SK-N-SH (cell line): Measurements from ENCODE around the gene MICAL2. TPM values are rescaled to one million over a fixed set of nuclear protein-coding genes. Genes with fewer than 3 reads are reported as not detected.

Experiments used
- CTCF ChIA-PET: fragments of 300-600, 350-600 bp; formaldehyde crosslinking; extraction: SDS; loops from one replicate; lab custom pipeline; 2021; lab: Yijun Ruan, JAX
- POLR2A ChIA-PET: fragments of 350-600 bp; sonication (Branson Sonifier 250); formaldehyde crosslinking; extraction: SDS; loops from one replicate; lab custom pipeline; 2020; ENCODE audit warnings: antibody characterized with exemption, inconsistent platforms; lab: Yijun Ruan, JAX
- DNase-seq: peaks from one replicate; pipeline ENCODE4 v3.0.0; 2012
- H2AFZ ChIP-seq: fragments of 200-600 bp; sonication (generic); 2 replicates; pipeline ENCODE4 v1.8.1; 2016; ENCODE audit warnings: antibody characterized with exemption, mild to moderate bottlenecking, low read depth
- H3F3A ChIP-seq: fragments of 200-600 bp; sonication (generic); replicated peaks from 2 replicates; pipeline ENCODE3; 2016; ENCODE audit warnings: antibody characterized with exemption, mild to moderate bottlenecking; ENCODE audit not compliant: insufficient read depth
- H3K27ac ChIP-seq, 2 experiments: fragments of 200-500 bp in 1 of 2; fragments of 200-600 bp in 1 of 2; sonication (Bioruptor generic) in 1 of 2; sonication (generic), shearing (Covaris generic) in 1 of 2; 2 replicates each; pipeline versions ENCODE4 v1.5.1 to v1.6.1; 2014 to 2016; ENCODE audit warnings: low read depth in 2 of 2, inconsistent platforms in 1 of 2, low read length in 1 of 2, mild to moderate bottlenecking in 1 of 2, mixed read lengths in 1 of 2
- H3K27me3 ChIP-seq: fragments of 200-600 bp; sonication (generic), shearing (Covaris generic); 2 replicates; pipeline ENCODE4 v1.6.1; 2016; ENCODE audit warnings: mixed run types; ENCODE audit not compliant: insufficient read depth
- H3K36me3 ChIP-seq, 2 experiments: fragments of 200-500 bp in 1 of 2; fragments of 200-600 bp in 1 of 2; sonication (Bioruptor generic) in 1 of 2; sonication (generic) in 1 of 2; replicated peaks in 1 of 2; 2 replicates each; pipeline versions ENCODE3 to v1.5.1; 2014 to 2016; ENCODE audit warnings: low read length in 1 of 2, mild to moderate bottlenecking in 1 of 2; ENCODE audit not compliant: insufficient read depth in 2 of 2, control insufficient read depth in 1 of 2
- H3K4me1 ChIP-seq, 2 experiments: fragments of 200-500 bp in 1 of 2; fragments of 200-600 bp in 1 of 2; sonication (Bioruptor generic) in 1 of 2; sonication (generic), shearing (Covaris generic) in 1 of 2; 2 replicates each; pipeline versions ENCODE4 v1.5.1 to v1.6.1; 2014 to 2016; ENCODE audit warnings: low read depth in 1 of 2, low read length in 1 of 2, mixed run types in 1 of 2; ENCODE audit not compliant: insufficient read depth in 2 of 2, control insufficient read depth in 1 of 2
- H3K4me2 ChIP-seq: fragments of 200-600 bp; sonication (generic), shearing (Covaris generic); 2 replicates; pipeline ENCODE4 v1.6.1; 2017; ENCODE audit warnings: mixed run types
- H3K4me3 ChIP-seq, 2 experiments: fragments of 200-500 bp in 1 of 2; fragments of 200-600 bp in 1 of 2; sonication (Bioruptor generic) in 1 of 2; sonication (generic), shearing (Covaris generic) in 1 of 2; 2 replicates each; pipeline versions ENCODE4 v1.5.1 to v1.8.1; 2014 to 2016; ENCODE audit warnings: low read depth in 2 of 2, inconsistent platforms in 1 of 2, low read length in 1 of 2, mild to moderate bottlenecking in 1 of 2, mixed read lengths in 1 of 2, moderate library complexity in 1 of 2
- H3K79me2 ChIP-seq: fragments of 200-600 bp; sonication (generic); 2 replicates; pipeline ENCODE4 v1.8.1; 2017; ENCODE audit warnings: mild to moderate bottlenecking; ENCODE audit not compliant: insufficient read depth
- H3K9ac ChIP-seq: fragments of 200-600 bp; sonication (generic); 2 replicates; pipeline ENCODE4 v1.6.1; 2017; ENCODE audit warnings: mixed run types
- H3K9me2 ChIP-seq: fragments of 200-600 bp; sonication (generic); 2 replicates; pipeline ENCODE4 v1.6.1; 2017; ENCODE audit warnings: mixed run types
- H3K9me3 ChIP-seq: fragments of 200-600 bp; sonication (generic); 2 replicates; pipeline ENCODE4 v1.6.1; 2017; ENCODE audit warnings: mixed run types, mild to moderate bottlenecking, moderate library complexity
- H4K20me1 ChIP-seq: fragments of 200-600 bp; sonication (generic); 2 replicates; pipeline ENCODE4 v1.6.1; 2017; ENCODE audit warnings: mild to moderate bottlenecking, mixed run types; ENCODE audit not compliant: insufficient read depth
- CHD2 ChIP-seq: fragments of 150-350 bp; IDR thresholded peaks from 2 replicates; pipeline ENCODE4 v1.6.1; 2018; ENCODE audit warnings: low read length; ENCODE audit not compliant: partially characterized antibody
- MXI1 ChIP-seq: IDR thresholded peaks from 2 replicates; pipeline ENCODE4 v1.6.1; 2012; ENCODE audit warnings: mild to moderate bottlenecking, low read depth, low read length, improper control_type of control experiment
- POLR2AphosphoS5 ChIP-seq: IDR thresholded peaks from 2 replicates; pipeline ENCODE4 v1.6.1; 2012; ENCODE audit warnings: low read depth, low read length
- SIN3A ChIP-seq: IDR thresholded peaks from 2 replicates; pipeline ENCODE4 v1.6.1; 2012; ENCODE audit warnings: low read depth, mild to moderate bottlenecking, low read length, moderate library complexity, borderline replicate concordance
- TCF12 ChIP-seq: IDR thresholded peaks from 2 replicates; pipeline ENCODE4 v1.4.0; 2012
- WGBS: methylation state at CpG from one replicate; pipeline ENCODE4 v1.1.6; 2017; ENCODE audit warnings: low lambda C conversion rate; 5-methylcytosine and 5-hydroxymethylcytosine counted together
- polyA plus RNA-seq, 3 experiments: library from polyadenylated mRNA; depleted of rRNA; stranded (reverse); fragments of >200 nt; gene quantifications; 2 replicates each; pipeline ENCODE4 v1.2.3, GENCODE V29; 2012
- TF ChIP-seq, protein P1 (sequence below): IDR thresholded peaks from 2 replicates; pipeline ENCODE4 v1.4.0; 2012; ENCODE audit warnings: low read depth, borderline replicate concordance
- TF ChIP-seq, protein P2 (sequence below): IDR thresholded peaks from 2 replicates; pipeline ENCODE4 v1.6.1; 2012; ENCODE audit warnings: mild to moderate bottlenecking, low read depth, low read length, moderate library complexity
- TF ChIP-seq, protein P3 (sequence below): IDR thresholded peaks from 2 replicates; pipeline ENCODE4; 2012
- TF ChIP-seq, protein P4 (sequence below): IDR thresholded peaks from 2 replicates; pipeline ENCODE4 v1.4.0; 2012; ENCODE audit warnings: low read depth

The MICAL2 gene
- polyA plus RNA-seq, 1 of the 3 experiments (the other 2 are of a cell fraction): 54.6 TPM

DNA sequence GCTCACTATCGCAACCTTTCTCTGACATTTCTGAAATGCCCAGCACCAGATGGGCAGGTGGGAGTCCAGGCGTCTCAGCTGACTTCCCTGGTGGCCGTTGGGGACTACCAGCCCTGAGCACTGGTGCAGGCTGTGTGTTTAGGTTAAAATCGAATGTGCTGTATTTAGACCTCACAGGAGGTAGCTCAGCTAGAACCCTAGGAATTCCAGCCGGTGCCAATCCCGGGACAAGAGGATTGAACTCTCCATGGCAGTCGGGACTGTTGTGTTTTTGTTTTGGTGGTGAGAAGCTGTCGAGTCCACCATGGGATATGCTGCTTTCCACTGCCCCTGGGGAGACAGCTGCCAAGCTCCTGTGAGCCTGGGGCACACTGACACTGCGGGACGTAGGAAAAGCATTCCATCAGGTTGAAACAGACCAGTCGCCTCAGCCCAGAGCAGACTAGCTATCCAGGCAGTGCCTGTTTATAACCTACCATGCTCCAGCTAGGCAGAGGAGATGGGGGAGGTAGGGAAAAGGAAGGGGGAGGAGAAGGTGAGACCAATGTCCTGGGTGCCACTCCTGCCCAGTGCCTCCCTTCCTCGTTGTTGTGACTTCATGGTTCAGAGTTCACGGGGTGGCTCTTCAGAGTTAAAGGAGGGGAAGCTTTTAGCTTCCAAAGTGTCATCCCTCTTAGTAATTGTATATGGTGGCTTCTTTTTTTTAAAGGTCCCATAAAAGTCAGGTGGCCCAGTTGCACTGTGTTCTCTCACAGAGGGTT lies 53.0 kb downstream of the MICAL2 start:
- 70% methylated on average over 8 of the region's 13 CpGs for WGBS
- no peak overlapping the region for H3K4me3 ChIP-seq
- H4K20me1 ChIP-seq: no peaks in the 10 kb centered on the region
- H3K79me2 ChIP-seq: peaks cover 83% of the 10 kb centered on the region
- peaks cover 6 to 74% of the 10 kb centered on the region in 2 experiments; a peak in 3 of 4 replicates for H3K4me1 ChIP-seq
- CTCF ChIA-PET: interaction anchor here (1.1 kb wide), 1 partner anchor 33 kb away, joined by 3 read pairs; no protein-coding TSS in a partner anchor
- no peak for DNase-seq
- H3K9me3 ChIP-seq: no peaks in the 10 kb centered on the region
- H3K36me3 ChIP-seq: peaks cover 11 to 27% of the 10 kb centered on the region in 2 experiments
- peak overlapping the region; percentile 60 to 99; a peak in 3 of 4 replicates for H3K27ac ChIP-seq
- H3K4me2 ChIP-seq: peak overlapping the region; percentile 51
- TF ChIP-seq, protein P1, sequence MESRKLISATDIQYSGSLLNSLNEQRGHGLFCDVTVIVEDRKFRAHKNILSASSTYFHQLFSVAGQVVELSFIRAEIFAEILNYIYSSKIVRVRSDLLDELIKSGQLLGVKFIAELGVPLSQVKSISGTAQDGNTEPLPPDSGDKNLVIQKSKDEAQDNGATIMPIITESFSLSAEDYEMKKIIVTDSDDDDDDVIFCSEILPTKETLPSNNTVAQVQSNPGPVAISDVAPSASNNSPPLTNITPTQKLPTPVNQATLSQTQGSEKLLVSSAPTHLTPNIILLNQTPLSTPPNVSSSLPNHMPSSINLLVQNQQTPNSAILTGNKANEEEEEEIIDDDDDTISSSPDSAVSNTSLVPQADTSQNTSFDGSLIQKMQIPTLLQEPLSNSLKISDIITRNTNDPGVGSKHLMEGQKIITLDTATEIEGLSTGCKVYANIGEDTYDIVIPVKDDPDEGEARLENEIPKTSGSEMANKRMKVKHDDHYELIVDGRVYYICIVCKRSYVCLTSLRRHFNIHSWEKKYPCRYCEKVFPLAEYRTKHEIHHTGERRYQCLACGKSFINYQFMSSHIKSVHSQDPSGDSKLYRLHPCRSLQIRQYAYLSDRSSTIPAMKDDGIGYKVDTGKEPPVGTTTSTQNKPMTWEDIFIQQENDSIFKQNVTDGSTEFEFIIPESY: no peak
- TF ChIP-seq, protein P2, sequence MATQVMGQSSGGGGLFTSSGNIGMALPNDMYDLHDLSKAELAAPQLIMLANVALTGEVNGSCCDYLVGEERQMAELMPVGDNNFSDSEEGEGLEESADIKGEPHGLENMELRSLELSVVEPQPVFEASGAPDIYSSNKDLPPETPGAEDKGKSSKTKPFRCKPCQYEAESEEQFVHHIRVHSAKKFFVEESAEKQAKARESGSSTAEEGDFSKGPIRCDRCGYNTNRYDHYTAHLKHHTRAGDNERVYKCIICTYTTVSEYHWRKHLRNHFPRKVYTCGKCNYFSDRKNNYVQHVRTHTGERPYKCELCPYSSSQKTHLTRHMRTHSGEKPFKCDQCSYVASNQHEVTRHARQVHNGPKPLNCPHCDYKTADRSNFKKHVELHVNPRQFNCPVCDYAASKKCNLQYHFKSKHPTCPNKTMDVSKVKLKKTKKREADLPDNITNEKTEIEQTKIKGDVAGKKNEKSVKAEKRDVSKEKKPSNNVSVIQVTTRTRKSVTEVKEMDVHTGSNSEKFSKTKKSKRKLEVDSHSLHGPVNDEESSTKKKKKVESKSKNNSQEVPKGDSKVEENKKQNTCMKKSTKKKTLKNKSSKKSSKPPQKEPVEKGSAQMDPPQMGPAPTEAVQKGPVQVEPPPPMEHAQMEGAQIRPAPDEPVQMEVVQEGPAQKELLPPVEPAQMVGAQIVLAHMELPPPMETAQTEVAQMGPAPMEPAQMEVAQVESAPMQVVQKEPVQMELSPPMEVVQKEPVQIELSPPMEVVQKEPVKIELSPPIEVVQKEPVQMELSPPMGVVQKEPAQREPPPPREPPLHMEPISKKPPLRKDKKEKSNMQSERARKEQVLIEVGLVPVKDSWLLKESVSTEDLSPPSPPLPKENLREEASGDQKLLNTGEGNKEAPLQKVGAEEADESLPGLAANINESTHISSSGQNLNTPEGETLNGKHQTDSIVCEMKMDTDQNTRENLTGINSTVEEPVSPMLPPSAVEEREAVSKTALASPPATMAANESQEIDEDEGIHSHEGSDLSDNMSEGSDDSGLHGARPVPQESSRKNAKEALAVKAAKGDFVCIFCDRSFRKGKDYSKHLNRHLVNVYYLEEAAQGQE: no peak
- peak; percentile 78; the same call in 1 of the 2 replicates for TF ChIP-seq SIN3A
- TF ChIP-seq TCF12: peak; percentile 75
- TF ChIP-seq, protein P3, sequence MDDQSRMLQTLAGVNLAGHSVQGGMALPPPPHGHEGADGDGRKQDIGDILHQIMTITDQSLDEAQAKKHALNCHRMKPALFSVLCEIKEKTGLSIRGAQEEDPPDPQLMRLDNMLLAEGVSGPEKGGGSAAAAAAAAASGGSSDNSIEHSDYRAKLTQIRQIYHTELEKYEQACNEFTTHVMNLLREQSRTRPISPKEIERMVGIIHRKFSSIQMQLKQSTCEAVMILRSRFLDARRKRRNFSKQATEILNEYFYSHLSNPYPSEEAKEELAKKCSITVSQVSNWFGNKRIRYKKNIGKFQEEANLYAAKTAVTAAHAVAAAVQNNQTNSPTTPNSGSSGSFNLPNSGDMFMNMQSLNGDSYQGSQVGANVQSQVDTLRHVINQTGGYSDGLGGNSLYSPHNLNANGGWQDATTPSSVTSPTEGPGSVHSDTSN: peak; percentile 47; the same call in 1 of the 2 replicates
- no peak for TF ChIP-seq POLR2AphosphoS5
- TF ChIP-seq, protein P4, sequence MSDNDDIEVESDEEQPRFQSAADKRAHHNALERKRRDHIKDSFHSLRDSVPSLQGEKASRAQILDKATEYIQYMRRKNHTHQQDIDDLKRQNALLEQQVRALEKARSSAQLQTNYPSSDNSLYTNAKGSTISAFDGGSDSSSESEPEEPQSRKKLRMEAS: 0 out of 2 replicates have a peak, but pooled peaks have one; percentile 15
- no peak for TF ChIP-seq MXI1
- TF ChIP-seq CHD2: no peak
- POLR2A ChIA-PET: no interaction called here
- H3K9ac ChIP-seq: peak overlapping the region; percentile 83
- H2AFZ ChIP-seq: no peak overlapping the region
- H3K9me2 ChIP-seq: no peaks in the 10 kb centered on the region
- peaks cover 84% of the 10 kb centered on the region for H3F3A ChIP-seq
- no peaks in the 10 kb centered on the region for H3K27me3 ChIP-seq
